ENCODE results near the gene ZFP90.

DNA sequence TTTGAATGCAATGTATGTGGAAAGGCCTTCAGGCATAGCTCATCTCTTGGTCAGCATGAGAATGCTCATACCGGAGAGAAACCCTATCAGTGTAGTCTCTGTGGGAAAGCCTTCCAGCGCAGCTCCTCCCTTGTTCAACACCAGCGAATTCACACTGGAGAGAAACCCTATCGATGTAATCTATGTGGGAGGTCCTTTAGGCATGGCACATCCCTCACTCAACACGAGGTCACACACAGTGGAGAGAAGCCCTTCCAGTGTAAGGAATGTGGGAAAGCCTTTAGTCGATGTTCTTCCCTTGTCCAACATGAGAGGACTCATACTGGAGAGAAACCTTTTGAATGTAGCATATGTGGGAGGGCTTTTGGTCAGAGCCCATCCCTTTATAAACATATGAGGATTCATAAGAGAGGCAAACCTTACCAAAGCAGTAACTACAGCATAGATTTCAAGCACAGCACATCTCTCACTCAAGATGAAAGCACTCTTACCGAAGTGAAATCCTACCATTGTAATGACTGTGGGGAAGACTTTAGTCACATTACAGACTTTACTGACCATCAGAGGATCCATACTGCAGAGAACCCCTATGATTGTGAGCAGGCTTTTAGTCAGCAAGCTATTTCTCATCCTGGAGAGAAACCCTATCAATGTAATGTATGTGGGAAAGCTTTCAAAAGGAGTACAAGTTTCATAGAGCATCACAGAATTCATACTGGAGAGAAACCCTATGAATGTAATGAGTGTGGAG, 24.7 kb downstream of the ZFP90 start:
- TF ChIP-seq, protein P1, sequence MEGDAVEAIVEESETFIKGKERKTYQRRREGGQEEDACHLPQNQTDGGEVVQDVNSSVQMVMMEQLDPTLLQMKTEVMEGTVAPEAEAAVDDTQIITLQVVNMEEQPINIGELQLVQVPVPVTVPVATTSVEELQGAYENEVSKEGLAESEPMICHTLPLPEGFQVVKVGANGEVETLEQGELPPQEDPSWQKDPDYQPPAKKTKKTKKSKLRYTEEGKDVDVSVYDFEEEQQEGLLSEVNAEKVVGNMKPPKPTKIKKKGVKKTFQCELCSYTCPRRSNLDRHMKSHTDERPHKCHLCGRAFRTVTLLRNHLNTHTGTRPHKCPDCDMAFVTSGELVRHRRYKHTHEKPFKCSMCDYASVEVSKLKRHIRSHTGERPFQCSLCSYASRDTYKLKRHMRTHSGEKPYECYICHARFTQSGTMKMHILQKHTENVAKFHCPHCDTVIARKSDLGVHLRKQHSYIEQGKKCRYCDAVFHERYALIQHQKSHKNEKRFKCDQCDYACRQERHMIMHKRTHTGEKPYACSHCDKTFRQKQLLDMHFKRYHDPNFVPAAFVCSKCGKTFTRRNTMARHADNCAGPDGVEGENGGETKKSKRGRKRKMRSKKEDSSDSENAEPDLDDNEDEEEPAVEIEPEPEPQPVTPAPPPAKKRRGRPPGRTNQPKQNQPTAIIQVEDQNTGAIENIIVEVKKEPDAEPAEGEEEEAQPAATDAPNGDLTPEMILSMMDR (IDR thresholded peaks at IDR 0.05; ENCODE audit: insufficient read depth, low read length, poor library complexity, severe bottlenecking): no peak
- TF ChIP-seq EZH2phosphoT487 (conservative IDR thresholded peaks at IDR 0.05; ENCODE audit: low read length): no peak
